ENCODE results near the gene POU6F2. TPM values are rescaled to one million over a fixed set of nuclear protein-coding genes. Genes with fewer than 3 reads are reported as not detected.

The POU6F2 gene
- total RNA-seq, 1 experiment from 2014 or later, result 0.27 TPM

- TF ChIP-seq JUND (IDR thresholded peaks at IDR 0.05) (no peak), TCF7L2 (IDR thresholded peaks at IDR 0.05; ENCODE audit: borderline replicate concordance, extremely low read depth, insufficient read depth, insufficient read length) (no peak), CTCF (IDR thresholded peaks at IDR 0.05 in 2 of 3, conservative IDR thresholded peaks at IDR 0.05 in 1 of 3; ENCODE audit: borderline replicate concordance in 1 of 3, insufficient read depth in 1 of 3, low read depth in 2 of 3, low read length in 2 of 3) (no peak), MAX (IDR thresholded peaks at IDR 0.05) (no peak), YY1 (IDR thresholded peaks at IDR 0.05; ENCODE audit: extremely low read depth, insufficient replicate concordance, low read depth, low read length) (no peak)
- no peak overlapping the region for H3K27ac ChIP-seq (ENCODE audit: low read depth, low read length)
- no peak overlapping the region for H3K9ac ChIP-seq (ENCODE audit: low read length)
- no peaks in the 10 kb centered on the region for H3K4me1 ChIP-seq (ENCODE audit: control insufficient read depth in 1 of 2, insufficient read depth in 2 of 2, low read length in 2 of 2)
- H3K27me3 ChIP-seq (ENCODE audit: insufficient read depth, low read length), result peaks cover 10% of the 10 kb centered on the region
- no peaks in the 10 kb centered on the region for H4K20me1 ChIP-seq (ENCODE audit: insufficient read depth)
- no peaks in the 10 kb centered on the region for H3K36me3 ChIP-seq (ENCODE audit: control insufficient read depth in 1 of 2, insufficient read depth in 2 of 2, low read length in 2 of 2)
- H3K79me2 ChIP-seq (ENCODE audit: insufficient read depth, low read length), result no peaks in the 10 kb centered on the region
- H3K4me2 ChIP-seq (ENCODE audit: low read length), result no peak overlapping the region
- no peaks in the 10 kb centered on the region for H3K9me3 ChIP-seq (ENCODE audit: control insufficient read depth in 1 of 2, insufficient read depth in 1 of 2, low read depth in 1 of 2, low read length in 2 of 2)
- intact Hi-C loops (cut with micrococcal nuclease), result no loop called here
- no peaks in the 10 kb centered on the region for H3K9me2 ChIP-seq (ENCODE audit: insufficient read depth)
- ATAC-seq (no peak), DNase-seq (ENCODE audit: low read depth, low spot score) (no peak)
- RAD21 ChIA-PET (ENCODE audit: low non-redundant PET in 1 of 2, low total read pairs in 2 of 2, uncharacterized antibody in 2 of 2, unreplicated experiment in 2 of 2), result no interaction called here
- POLR2A ChIA-PET, result no interaction called here
- H2AFZ ChIP-seq (ENCODE audit: low read depth, low read length, poor library complexity, severe bottlenecking), result no peak overlapping the region
- H3K4me3 ChIP-seq (replicated peaks in 1 of 2; ENCODE audit: low read depth in 1 of 2, low read length in 2 of 2), result no peak overlapping the region
- CTCF ChIA-PET, result no interaction called here
- no TSS peak for BruUV-seq (replicated peaks)
Observed at GRCh38 chr7:39271402-39271801, 293.7 kb downstream of the POU6F2 start.

- Histone ChIP-seq H3K36me3 (ENCODE audit: control insufficient read depth in 1 of 2, insufficient read depth in 2 of 2, low read length in 2 of 2) (no peaks in the 10 kb centered on the region), H3K9ac (ENCODE audit: low read length) (no peak overlapping the region), H3K4me3 (replicated peaks in 1 of 2; ENCODE audit: low read depth in 1 of 2, low read length in 2 of 2) (no peak overlapping the region), H3K4me1 (ENCODE audit: control insufficient read depth in 1 of 2, insufficient read depth in 2 of 2, low read length in 2 of 2) (no peaks in the 10 kb centered on the region), H3K27ac (ENCODE audit: low read depth, low read length) (no peak overlapping the region), H3K9me2 (ENCODE audit: insufficient read depth) (no peaks in the 10 kb centered on the region), H3K79me2 (ENCODE audit: insufficient read depth, low read length) (no peaks in the 10 kb centered on the region), H4K20me1 (ENCODE audit: insufficient read depth) (no peaks in the 10 kb centered on the region), H2AFZ (ENCODE audit: low read depth, low read length, poor library complexity, severe bottlenecking) (no peak overlapping the region), H3K4me2 (ENCODE audit: low read length) (no peak overlapping the region), H3K9me3 (ENCODE audit: control insufficient read depth in 1 of 2, insufficient read depth in 1 of 2, low read depth in 1 of 2, low read length in 2 of 2) (no peaks in the 10 kb centered on the region), H3K27me3 (ENCODE audit: insufficient read depth, low read length) (peaks cover 6% of the 10 kb centered on the region)
- BruUV-seq (replicated peaks), result no TSS peak
- ChIA-PET POLR2A (no interaction called here), CTCF (no interaction called here), RAD21 (ENCODE audit: low non-redundant PET in 1 of 2, low total read pairs in 2 of 2, uncharacterized antibody in 2 of 2, unreplicated experiment in 2 of 2) (no interaction called here)
- ATAC-seq (no peak), DNase-seq (ENCODE audit: low read depth, low spot score) (no peak)
- intact Hi-C loops (cut with micrococcal nuclease), result no loop called here
- TF ChIP-seq RAD21 (IDR thresholded peaks at IDR 0.05; ENCODE audit: low read depth), result no peak
- no peak for TF ChIP-seq ZBTB33 (IDR thresholded peaks at IDR 0.05; ENCODE audit: extremely low read depth, insufficient replicate concordance, low read length)
- no peak for TF ChIP-seq JUND (IDR thresholded peaks at IDR 0.05)
- no peak for TF ChIP-seq YY1 (IDR thresholded peaks at IDR 0.05; ENCODE audit: extremely low read depth, insufficient replicate concordance, low read depth, low read length)
- TF ChIP-seq SRF (IDR thresholded peaks at IDR 0.05; ENCODE audit: low read depth), result no peak
- no peak for TF ChIP-seq ZNF274 (IDR thresholded peaks at IDR 0.05; ENCODE audit: low read depth, low read length)
- TF ChIP-seq ZFX (IDR thresholded peaks at IDR 0.05), result no peak
- no peak for TF ChIP-seq ATF3 (IDR thresholded peaks at IDR 0.05)
- no peak for TF ChIP-seq POLR2A (IDR thresholded peaks at IDR 0.05; ENCODE audit: borderline replicate concordance, extremely low read depth, insufficient read depth, insufficient read length)
- TF ChIP-seq EZH2phosphoT487 (IDR thresholded peaks at IDR 0.05; ENCODE audit: borderline replicate concordance), result no peak
- no peak for TF ChIP-seq TCF7L2 (IDR thresholded peaks at IDR 0.05; ENCODE audit: borderline replicate concordance, extremely low read depth, insufficient read depth, insufficient read length)
- TF ChIP-seq CEBPB (IDR thresholded peaks at IDR 0.05; ENCODE audit: low read depth), result no peak
- TF ChIP-seq EGR1 (IDR thresholded peaks at IDR 0.05; ENCODE audit: low read depth), result no peak
- no peak for TF ChIP-seq EZH2 (IDR thresholded peaks at IDR 0.05)
Observed at GRCh38 chr7:39272111-39272510, 294.4 kb downstream of the POU6F2 start.
